Activated T-helper 1 cell treated with anti-CD3 and anti-CD28 coated beads, Interleukin-2, amount 50 U/mL, for 16 hours (primary cell): Measurements from ENCODE around the gene OR4C3.
"Not testable (repeated sequence)": the region's sequence is repeated elsewhere in the genome, so short reads cannot be mapped to it uniquely, and the experiment has no call there.

Experiments
- DNase-seq, 2 donors: peaks; one replicate each; pipeline ENCODE4 v3.0.0-alpha.2; 2020; ENCODE audit warnings: low read depth in 1 of 2, low spot score in 1 of 2

The OR4C3 gene

GRCh38 chr11:48324620-48325019 is at the start of gene OR4C3:
TSS of gene OR4C3 (plus strand) at chr11:48324920. CDS start at chr11:48325022, 102 bp downstream.
- not testable (repeated sequence) for DNase-seq

GRCh38 chr11:48305923-48306322 is 18.8 kb upstream of the OR4C3 start, which contains the start of gene OR4S1:
TSS of gene OR4S1 (plus strand) at chr11:48306223. CDS start at chr11:48306223, 0 bp downstream.
- no peak for DNase-seq

- peak; percentile 2 to 45 for DNase-seq
Observed at GRCh38 chr11:48307760-48308386, 16.8 kb upstream of the OR4C3 start.

- DNase-seq = not testable (repeated sequence)
Observed at GRCh38 chr11:48313590-48313989, 11.1 kb upstream of the OR4C3 start.

- not testable (repeated sequence) for DNase-seq
Observed at GRCh38 chr11:48319813-48320212, 4.9 kb upstream of the OR4C3 start.

- no peak for DNase-seq
Observed at GRCh38 chr11:48341466-48341865, 16.7 kb downstream of the OR4C3 start.

GRCh38 chr11:48342505-48342904 is 17.8 kb downstream of the OR4C3 start:
- DNase-seq = not testable (repeated sequence)

- DNase-seq = not testable (repeated sequence)
Observed at GRCh38 chr11:48346286-48346685, 21.6 kb downstream of the OR4C3 start.

GRCh38 chr11:48354013-48354412 is 29.3 kb downstream of the OR4C3 start:
- DNase-seq = no peak

GRCh38 chr11:48354677-48355076 is 30.0 kb downstream of the OR4C3 start:
- no peak for DNase-seq

GRCh38 chr11:48361289-48361688 is 36.6 kb downstream of the OR4C3 start:
- DNase-seq = not testable (repeated sequence)

- DNase-seq = no peak
Observed at GRCh38 chr11:48366365-48366764, 41.6 kb downstream of the OR4C3 start, which contains the start of gene OR4C5. TSS of gene OR4C5 (minus strand) at chr11:48366465. CDS start at chr11:48366465, 0 bp downstream.
